Measurements from ENCODE around the gene SPTBN4.
"Not testable (repeated sequence)": the region's sequence is repeated elsewhere in the genome, so short reads cannot be mapped to it uniquely, and the experiment has no call there.

SPTBN4 gene

DNA sequence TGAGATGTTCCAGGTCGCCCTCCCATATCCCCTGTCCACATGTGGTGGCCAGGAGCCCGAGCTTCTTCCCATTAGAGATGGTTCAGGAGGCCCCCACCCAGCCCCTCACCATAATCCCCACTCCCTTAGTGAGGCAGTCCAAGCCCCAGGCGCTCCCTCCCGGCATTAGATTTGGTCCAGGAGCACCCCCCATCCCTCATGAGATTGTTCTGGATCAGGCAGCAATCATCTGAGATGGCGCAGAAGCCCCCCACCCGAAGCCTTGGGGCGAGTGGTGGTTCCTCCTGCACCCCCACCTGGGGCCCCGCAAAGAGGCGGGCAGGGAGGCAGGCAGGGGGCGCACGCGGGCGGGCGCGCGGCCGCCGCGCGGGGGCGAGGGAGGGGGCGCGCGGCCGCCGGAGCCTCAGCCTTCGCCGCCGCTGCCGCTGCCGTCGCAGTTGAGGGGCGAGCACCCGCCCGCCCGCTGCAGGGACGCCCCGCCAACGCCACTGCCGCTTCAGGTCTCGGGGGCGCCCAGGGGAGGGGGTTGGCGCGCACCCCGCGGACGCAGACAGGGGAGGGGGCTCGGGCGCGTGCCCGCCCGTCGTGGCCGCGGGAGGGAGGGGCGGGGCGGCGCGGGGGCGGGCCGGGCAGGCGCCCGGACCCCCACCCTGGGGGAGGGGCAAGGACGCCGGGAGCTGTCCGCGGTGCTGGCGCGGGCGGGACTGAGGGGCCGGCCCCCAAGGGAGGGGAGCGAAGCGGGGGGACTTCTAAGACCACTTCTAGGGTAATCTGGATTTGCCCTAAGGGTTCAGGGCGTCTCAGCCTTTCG, 63.5 kb downstream of the SPTBN4 start:
- DNase-seq (ENCODE audit: low spot score), result peak; percentile 82

DNA sequence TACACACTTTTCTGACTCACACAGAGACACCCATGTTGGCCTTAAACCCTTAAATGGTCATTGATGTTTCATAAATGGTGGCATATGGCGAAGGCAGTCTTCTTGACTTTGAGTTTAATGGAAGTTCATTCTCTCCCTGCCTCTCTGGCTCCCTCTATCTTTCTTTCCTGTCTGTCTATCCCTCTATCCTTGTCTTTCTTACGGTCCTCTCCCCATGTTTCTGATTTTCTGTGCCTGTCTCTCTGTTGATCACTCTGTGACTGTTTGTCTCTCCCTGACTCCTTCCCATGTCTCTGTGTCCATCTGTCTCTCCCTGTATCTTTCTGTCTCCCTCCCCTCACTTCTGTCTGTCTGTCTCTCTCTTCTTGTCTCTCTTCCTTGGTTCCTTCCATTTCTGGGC, 66.7 kb downstream of the SPTBN4 start:
- no peak for DNase-seq (ENCODE audit: low spot score)

GRCh38 chr19:40534148-40534547, 67.3 kb downstream of the SPTBN4 start:
- no peak for DNase-seq (ENCODE audit: low spot score)

DNA sequence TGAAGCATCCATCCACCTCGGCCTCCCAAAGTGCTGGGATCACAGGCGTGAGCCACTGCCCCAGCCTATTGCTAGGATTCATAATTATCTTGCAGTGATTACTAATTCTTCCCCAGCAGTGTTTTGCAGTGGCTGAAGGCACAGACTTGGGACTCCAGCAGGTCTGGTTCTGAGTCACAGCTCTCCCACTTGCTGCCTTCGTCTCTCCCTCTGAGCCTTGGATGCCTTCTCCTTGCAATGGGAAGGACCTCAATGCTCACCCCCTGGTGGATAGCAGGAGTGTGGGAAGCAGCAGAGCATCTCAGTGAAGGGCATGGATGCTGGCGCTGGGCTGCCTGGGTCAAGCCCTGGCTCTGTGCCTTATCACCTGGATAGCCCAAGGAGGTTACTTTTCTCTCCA, 72.3 kb downstream of the SPTBN4 start:
- no peak for DNase-seq (ENCODE audit: low spot score)

- no peak for DNase-seq (ENCODE audit: low spot score)
Observed at GRCh38 chr19:40542202-40542859, 75.5 kb downstream of the SPTBN4 start.

DNA sequence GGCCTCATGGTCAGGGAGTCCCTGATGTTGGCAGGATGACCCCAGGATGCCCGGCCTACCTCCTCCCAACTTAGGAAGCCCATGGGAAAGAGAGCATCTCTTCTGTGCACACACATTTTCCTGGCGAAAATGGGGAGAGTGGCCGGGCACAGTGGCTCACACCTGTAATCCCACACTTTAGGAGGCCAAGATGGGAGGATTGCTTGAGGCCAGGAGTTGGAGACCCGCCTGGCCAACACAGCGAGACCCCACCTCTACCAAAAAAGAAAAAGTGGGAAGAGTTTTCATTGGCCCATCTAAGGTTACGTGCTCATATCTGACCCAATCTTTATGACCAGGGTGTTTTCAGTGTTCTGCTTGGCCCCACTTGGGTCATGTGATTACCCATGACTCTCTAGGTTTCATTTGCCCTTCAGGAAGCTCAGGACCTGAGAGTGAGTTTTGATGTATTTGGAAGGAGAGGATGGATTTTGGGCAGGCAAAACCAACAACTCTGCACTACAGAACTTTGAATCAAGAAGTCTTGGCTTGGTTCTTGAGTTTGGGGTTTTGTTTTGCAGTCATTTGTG, 76.3 kb downstream of the SPTBN4 start:
- DNase-seq (ENCODE audit: low spot score), result no peak

GRCh38 chr19:40546153-40546841, 79.5 kb downstream of the SPTBN4 start:
- DNase-seq (ENCODE audit: low spot score), result not testable (repeated sequence)

- not testable (repeated sequence) for DNase-seq (ENCODE audit: low spot score)
Observed at GRCh38 chr19:40547190-40547589, 80.4 kb downstream of the SPTBN4 start.

DNA sequence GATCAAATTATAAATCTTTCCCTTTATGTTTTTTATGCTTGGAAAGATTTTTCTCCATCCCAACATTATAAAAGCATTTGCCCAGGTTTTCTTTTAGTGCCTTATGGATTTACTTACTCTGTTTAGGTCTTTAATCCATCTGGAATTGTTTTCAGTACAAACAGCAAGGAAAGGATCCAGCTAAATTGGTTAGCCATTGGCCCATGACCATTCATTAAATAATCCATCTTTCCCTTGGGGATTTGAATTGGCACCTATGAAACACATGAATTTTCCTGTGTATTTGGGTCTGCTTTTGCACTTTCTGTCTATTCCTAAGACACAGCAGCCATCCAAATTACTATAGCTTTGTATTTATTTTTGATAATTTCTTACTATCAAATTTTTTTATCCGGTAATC, 81.0 kb downstream of the SPTBN4 start:
- DNase-seq (ENCODE audit: low spot score), result no peak

GRCh38 chr19:40549007-40549708, 82.4 kb downstream of the SPTBN4 start:
- peak; percentile 85 for DNase-seq (ENCODE audit: low spot score)

GRCh38 chr19:40550951-40551350, 84.2 kb downstream of the SPTBN4 start:
- DNase-seq (ENCODE audit: low spot score), result no peak

GRCh38 chr19:40552848-40553247, 86.0 kb downstream of the SPTBN4 start:
- no peak for DNase-seq (ENCODE audit: low spot score)

DNA sequence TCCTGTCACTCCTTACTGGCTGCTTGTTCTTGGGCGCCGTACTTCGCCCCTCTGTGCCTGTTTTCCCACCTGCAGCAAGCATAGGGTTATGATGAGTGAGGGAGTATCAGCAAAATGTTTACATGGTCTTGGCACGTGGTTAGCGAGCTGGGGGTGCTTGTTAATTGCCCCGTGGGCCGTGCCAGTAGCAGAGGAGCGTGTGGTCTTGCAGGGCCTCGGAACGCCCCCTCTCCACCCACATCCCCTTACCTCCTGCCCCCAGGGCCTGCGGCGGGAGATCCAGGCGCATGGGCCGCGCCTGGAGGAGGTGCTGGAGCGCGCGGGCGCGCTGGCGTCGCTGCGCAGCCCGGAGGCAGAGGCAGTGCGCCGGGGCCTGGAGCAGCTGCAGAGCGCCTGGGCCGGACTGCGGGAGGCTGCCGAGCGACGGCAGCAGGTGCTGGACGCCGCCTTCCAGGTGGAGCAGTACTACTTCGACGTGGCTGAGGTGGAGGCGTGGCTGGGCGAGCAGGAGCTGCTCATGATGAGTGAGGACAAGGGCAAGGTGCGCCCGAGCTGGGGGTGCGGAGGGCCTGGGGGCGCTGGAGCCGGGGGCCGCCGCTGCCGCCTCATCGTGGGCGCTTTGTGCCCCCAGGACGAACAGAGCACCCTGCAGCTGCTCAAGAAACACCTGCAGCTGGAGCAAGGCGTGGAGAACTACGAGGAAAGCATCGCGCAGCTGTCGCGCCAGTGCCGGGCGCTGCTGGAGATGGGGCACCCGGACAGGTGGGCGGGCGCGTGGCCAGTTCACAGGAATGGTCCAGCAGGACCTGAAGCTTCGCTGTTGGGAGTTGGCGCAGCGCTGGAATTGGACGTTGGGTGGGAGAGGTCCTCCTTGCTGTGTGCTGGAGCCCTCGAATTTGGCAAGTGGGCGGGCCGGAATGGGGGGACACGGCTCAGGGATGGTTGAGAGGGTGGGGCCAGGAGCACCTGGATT, 87.4 kb downstream of the SPTBN4 start:
- no peak for DNase-seq (ENCODE audit: low spot score)

GRCh38 chr19:40555978-40556689, 89.3 kb downstream of the SPTBN4 start:
- DNase-seq (ENCODE audit: low spot score), result no peak

DNA sequence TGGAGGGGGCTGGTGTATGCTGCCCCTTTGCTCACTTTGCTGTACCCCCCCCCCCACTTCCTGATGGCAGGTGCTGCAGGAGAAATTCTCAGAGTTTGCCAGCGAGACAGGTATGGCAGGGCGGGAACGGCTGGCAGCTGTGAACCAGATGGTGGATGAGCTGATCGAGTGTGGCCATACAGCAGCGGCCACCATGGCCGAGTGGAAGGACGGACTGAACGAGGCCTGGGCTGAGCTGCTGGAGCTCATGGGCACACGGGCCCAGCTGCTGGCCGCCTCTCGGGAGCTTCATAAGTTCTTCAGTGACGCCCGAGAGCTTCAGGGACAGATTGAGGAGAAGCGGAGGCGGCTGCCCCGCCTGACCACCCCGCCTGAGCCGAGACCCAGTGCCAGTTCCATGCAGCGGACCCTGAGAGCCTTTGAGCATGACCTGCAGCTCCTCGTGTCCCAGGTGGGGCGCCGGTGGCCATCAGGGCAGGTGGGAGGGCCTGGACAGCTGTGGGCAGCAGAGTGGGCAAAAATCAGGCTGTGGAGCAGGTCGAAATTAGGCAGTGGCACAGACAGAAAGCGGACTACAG, 90.2 kb downstream of the SPTBN4 start:
- DNase-seq (ENCODE audit: low spot score), result no peak

DNA sequence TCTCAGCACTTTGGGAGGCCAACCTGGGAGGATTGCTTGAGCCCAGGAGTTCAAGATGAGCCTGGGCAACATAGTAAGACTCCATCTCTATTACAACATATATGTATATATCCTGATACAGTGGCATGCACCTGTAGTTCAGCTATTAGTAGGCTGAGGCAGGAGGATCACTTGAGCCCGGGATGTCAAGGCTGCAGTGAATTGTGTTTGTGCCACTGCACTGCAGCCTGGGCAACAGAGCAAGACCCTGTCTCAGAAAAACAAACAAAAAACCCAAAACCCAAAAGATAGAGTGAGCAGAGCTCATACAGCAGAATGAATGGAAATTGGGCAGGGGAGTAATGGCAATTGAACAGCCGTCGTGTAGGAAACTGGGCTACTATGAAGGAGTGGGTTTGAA, 92.6 kb downstream of the SPTBN4 start:
- DNase-seq (ENCODE audit: low spot score), result no peak

DNA sequence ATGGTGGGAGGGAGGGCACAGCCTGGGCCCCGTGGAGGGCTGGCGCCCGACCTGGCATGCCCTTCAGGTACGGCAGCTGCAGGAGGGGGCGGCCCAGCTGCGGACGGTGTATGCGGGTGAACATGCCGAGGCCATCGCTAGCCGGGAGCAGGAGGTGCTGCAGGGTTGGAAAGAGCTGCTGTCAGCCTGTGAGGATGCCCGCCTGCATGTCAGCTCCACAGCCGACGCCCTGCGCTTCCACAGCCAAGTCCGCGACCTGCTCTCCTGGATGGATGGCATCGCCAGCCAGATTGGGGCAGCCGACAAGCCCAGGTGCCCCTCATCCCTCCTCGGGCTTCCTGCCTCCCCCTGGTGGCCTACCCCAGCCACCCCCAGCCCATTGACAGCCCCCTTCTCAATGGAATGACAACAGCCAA, 93.3 kb downstream of the SPTBN4 start:
- DNase-seq (ENCODE audit: low spot score), result no peak

DNA sequence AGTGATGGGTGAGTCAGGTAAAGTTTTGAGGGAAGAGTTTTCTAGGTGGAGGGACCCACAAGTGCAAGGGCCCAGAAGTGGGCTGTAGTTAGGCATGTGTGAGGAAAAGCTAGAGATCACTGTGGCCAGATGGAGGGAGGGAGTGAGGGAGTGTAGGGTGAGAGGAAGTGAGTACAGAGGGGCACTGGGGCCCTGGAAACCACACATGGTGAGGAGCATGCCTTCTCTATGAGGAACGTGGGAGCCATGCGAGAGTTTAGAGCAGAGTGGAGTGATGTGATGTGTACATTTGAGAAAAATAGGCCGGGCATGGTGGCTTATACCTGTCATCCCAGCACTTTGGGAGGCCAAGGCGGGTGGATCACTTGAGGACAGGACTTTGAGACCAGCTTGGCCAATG, 95.1 kb downstream of the SPTBN4 start:
- DNase-seq (ENCODE audit: low spot score), result no peak

DNA sequence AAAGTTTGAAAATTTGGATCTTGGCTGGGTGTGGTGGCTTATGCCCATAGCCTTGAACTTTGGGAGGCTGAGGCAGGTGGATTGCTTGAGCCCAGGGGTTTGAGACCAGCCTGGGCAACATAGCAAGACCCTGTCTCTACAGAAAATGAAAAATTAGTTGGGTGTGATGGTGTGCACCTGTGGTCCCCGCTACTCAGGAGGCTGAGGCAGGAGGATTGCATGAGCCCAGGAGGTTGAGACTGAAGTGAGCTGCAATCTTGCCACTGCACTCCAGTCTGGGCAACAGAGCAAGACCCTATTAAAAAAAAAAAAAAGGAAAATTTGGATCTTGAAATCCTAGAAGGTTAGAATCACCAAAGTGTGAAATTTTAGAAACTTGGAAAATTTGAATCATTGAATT, 97.7 kb downstream of the SPTBN4 start:
- not testable (repeated sequence) for DNase-seq (ENCODE audit: low spot score)

- DNase-seq (ENCODE audit: low spot score), result no peak
Observed at GRCh38 chr19:40565355-40565754, 98.6 kb downstream of the SPTBN4 start.

All from HuH-7.5 (cell line).